ENCODE results near the gene FBXO41. TPM values are rescaled to one million over a fixed set of nuclear protein-coding genes. Genes with fewer than 3 reads are reported as not detected.
"Not testable (repeated sequence)": the region's sequence is repeated elsewhere in the genome, so short reads cannot be mapped to it uniquely, and the experiment has no call there.

FBXO41 gene
- total RNA-seq, 2 donors from 2014 or later: 2.4 to 2.5 TPM

DNA sequence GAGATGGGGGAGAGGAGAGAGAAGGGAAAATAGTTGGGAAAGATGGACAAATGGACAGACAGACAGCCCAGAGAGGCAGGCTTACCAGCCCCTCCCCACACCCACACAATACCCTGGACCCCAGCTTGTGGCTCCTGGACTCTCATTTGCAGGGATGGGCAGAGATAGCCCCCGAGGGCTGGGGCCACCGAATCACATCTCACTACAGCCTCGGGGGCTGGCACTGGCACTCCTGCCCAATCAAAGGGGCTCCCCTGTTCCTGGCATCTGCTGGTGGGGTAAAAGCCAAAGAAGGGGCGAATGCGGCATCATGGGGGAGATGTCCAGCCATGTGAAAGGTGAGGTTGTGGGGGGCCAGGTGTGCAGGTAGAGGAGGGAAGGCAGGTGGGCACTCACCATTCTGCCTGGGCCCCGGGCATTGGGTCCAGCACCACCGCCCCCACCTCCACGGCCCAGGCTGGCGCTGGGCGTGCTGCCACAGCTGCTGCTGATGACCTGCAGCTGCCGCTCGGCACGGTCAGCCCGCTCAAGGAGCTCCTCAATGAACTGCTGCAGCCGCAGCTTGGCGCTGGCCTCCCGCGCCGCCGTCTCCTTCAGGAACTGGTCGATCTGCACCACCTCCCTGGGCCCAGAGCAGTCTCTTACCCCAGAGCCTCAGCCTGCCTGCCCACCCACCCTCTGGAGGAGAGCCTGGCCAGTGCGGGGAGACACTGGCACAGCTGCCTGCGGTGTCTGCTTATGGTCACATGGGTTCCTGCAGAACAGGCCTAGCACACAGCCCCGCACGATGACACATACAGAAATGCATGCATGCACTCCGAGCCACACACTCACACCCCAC lies 18.0 kb downstream of the FBXO41 start:
- H3K9ac ChIP-seq (ENCODE audit: low read depth in 2 of 2, low read length in 2 of 2): no peak overlapping the region
- no peaks in the 10 kb centered on the region for H3K9me3 ChIP-seq
- H3K27me3 ChIP-seq: no peaks in the 10 kb centered on the region
- peaks cover 4% of the 10 kb centered on the region for H3K4me1 ChIP-seq
- H3K4me3 ChIP-seq: no peak overlapping the region
- TF ChIP-seq, protein P1, sequence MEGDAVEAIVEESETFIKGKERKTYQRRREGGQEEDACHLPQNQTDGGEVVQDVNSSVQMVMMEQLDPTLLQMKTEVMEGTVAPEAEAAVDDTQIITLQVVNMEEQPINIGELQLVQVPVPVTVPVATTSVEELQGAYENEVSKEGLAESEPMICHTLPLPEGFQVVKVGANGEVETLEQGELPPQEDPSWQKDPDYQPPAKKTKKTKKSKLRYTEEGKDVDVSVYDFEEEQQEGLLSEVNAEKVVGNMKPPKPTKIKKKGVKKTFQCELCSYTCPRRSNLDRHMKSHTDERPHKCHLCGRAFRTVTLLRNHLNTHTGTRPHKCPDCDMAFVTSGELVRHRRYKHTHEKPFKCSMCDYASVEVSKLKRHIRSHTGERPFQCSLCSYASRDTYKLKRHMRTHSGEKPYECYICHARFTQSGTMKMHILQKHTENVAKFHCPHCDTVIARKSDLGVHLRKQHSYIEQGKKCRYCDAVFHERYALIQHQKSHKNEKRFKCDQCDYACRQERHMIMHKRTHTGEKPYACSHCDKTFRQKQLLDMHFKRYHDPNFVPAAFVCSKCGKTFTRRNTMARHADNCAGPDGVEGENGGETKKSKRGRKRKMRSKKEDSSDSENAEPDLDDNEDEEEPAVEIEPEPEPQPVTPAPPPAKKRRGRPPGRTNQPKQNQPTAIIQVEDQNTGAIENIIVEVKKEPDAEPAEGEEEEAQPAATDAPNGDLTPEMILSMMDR (IDR thresholded peaks at IDR 0.05): no peak
- no peak overlapping the region for H3K27ac ChIP-seq
- no peak for DNase-seq
- intact Hi-C loops (cut with DNase I): no loop called here
- no peaks in the 10 kb centered on the region for H3K36me3 ChIP-seq

DNA sequence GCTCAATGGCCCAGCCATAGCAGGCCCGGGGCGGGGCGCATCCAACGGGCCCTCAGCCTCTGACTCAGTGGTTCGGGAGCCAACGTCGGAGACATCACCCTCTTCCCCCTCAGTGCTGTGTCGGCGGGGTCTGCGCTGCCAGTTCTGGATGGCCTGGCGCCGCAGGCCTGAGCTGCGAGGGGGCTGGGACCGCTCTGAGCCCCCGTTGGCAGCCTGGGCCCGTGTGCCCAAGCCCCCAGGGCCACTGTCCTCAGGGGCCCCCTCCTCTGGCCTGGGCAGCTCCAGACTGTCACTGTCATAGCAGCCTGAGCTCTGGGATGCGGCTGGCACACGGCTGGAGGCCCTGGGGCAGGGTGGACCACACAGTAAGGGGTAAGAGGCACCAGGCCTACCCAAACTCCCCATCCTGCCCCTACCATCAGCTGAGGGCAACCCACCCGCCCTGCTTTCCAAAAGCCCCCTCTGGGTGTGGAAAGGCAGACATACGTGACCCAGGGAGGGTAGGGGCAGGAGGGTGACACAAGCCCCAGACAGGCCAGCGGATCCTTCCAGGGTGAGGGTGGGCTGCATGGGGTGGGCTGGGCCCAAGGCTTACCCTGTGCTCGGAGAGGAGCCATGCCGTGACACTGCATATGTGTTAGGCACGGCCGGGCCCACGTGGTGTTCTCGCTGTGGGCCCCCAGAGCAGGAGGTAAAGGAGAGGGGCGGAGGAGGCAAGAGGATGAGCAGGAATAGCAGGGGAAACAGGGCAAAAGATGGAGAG lies 18.8 kb downstream of the FBXO41 start:
- H3K9me3 ChIP-seq: no peaks in the 10 kb centered on the region
- DNase-seq: no peak
- intact Hi-C loops (cut with DNase I): no loop called here
- peaks cover 4% of the 10 kb centered on the region for H3K4me1 ChIP-seq
- TF ChIP-seq, protein P1 (IDR thresholded peaks at IDR 0.05): no peak
- no peak overlapping the region for H3K9ac ChIP-seq (ENCODE audit: low read depth in 2 of 2, low read length in 2 of 2)
- H3K36me3 ChIP-seq: no peaks in the 10 kb centered on the region
- H3K4me3 ChIP-seq: no peak overlapping the region
- no peak overlapping the region for H3K27ac ChIP-seq
- H3K27me3 ChIP-seq: no peaks in the 10 kb centered on the region

DNA sequence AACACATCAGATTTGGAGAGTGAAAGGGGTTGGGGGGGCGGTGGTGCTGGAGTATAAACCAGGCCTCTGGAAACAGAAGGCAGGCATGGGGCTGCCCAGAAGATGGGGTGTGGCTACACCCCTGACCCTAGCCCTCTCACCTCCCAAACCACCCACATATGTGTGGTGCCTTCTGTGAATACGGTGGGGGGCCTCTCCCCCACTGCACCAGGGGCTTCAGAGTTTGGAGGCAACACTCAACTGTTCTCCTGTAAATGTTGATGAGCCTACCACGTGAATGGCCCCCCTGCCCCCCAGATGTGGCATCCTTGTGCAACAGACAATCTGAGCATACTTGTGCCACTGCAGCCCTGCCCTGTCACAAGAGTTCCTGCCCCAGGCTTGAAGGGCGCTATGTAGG lies 19.5 kb downstream of the FBXO41 start:
- no peaks in the 10 kb centered on the region for H3K27me3 ChIP-seq
- no peaks in the 10 kb centered on the region for H3K36me3 ChIP-seq
- H3K9ac ChIP-seq (ENCODE audit: low read depth in 2 of 2, low read length in 2 of 2): no peak overlapping the region
- H3K9me3 ChIP-seq: no peaks in the 10 kb centered on the region
- H3K27ac ChIP-seq: no peak overlapping the region
- H3K4me3 ChIP-seq: no peak overlapping the region
- TF ChIP-seq, protein P1 (IDR thresholded peaks at IDR 0.05): no peak
- intact Hi-C loops (cut with DNase I): no loop called here
- DNase-seq: no peak
- peaks cover 4% of the 10 kb centered on the region for H3K4me1 ChIP-seq

DNA sequence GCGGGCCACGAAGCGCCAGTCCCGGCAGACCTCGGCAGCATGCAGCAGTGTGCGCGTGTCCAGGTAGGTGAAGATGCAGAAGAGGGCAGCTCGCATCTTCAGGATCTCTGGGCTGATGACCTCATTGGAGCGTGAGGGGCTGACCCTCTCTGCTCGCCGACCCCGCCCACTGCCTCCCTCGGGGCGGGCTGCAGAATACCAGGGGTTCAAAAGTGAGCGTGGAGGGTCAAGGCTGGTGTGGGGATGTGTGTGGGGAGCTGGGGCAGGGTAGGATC lies 20.0 kb downstream of the FBXO41 start:
- Histone ChIP-seq H3K4me3 (no peak overlapping the region), H3K9me3 (no peaks in the 10 kb centered on the region), H3K9ac (ENCODE audit: low read depth in 2 of 2, low read length in 2 of 2) (no peak overlapping the region), H3K4me1 (peaks cover 4% of the 10 kb centered on the region), H3K36me3 (no peaks in the 10 kb centered on the region), H3K27ac (no peak overlapping the region), H3K27me3 (no peaks in the 10 kb centered on the region)
- intact Hi-C loops (cut with DNase I): no loop called here
- DNase-seq: no peak
- TF ChIP-seq, protein P1 (IDR thresholded peaks at IDR 0.05): no peak

DNA sequence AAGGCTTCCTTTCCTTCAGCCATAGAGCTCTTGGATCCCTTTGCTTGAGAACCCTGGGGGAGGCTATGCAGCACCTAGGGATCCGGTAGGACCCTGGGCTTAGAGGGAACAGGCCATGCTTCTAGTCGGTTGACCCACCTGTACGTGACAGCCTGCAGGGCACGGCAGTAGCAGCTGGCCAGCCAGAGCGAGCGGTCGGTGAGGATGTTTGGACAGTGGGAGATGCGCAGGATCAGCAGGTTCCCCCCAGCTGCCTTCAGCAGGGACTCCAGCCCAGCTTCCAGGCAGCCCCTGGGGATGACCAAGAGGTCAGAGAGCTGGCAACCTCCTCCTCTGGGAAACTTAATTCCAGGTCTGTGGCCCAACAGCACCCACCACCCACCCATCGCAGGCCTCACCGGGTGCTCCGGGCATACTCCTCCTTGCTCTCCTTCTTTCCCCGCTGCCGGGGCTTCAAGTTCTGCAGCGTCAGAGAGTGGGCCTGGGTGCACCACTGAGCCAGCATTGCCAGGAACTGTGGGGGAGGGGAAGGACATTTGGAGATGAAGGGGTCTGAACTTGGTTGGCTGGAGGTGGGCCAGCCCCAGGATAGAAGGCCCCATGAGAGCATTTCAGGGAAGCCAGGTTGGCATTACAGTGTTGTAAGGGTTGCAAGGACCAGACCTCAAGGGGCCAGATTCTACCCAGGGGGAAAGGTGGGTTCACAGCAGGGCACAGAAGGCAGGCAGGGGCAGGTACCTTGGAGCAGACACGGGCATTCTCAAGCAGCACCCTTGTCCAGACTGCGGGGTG lies 20.5 kb downstream of the FBXO41 start:
- H3K36me3 ChIP-seq: no peaks in the 10 kb centered on the region
- H3K27ac ChIP-seq: no peak overlapping the region
- TF ChIP-seq, protein P1 (IDR thresholded peaks at IDR 0.05): no peak
- DNase-seq: no peak
- H3K9me3 ChIP-seq: no peaks in the 10 kb centered on the region
- peaks cover under 1% of the 10 kb centered on the region for H3K4me1 ChIP-seq
- no peaks in the 10 kb centered on the region for H3K27me3 ChIP-seq
- intact Hi-C loops (cut with DNase I): no loop called here
- no peak overlapping the region for H3K4me3 ChIP-seq
- H3K9ac ChIP-seq (ENCODE audit: low read depth in 2 of 2, low read length in 2 of 2): no peak overlapping the region

DNA sequence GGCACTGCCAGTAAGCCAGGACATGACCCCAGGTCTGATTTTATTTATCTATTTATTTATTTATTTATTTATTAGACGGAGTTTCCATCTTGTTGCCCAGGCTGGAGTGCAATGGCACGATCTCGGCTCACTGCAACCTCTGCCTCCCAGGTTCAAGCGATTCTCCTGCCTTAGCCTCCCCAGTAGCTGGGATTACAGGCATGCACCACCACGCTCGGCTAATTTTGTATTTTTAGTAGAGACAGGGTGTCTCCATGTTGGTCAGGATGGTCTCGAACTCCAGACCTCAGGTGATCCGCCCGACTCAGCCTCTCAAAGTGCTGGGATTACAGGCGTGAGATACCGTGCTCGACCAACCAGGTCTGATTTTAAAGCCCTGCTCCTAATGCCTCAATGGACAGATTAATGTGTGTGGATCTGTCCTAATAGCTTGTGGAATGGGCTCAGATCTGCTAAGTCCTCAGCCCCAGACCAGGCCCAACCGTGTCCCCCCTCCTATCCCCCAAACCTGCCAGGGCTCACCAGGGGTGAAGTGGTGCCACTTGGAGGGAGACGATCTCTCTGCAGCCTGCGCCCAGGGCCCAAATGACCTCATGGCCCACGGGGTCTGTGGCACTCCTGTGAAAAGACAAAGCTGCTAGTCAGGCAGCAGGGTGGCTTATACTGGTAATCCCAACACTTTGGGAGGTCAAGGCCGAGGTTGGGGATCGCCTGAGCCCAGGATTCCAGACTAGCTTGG lies 21.4 kb downstream of the FBXO41 start:
- H3K4me1 ChIP-seq: not testable (repeated sequence)

More for the DNA sequence above, 21.4 kb downstream of the FBXO41 start:
- H3K27me3 ChIP-seq; H3K27ac ChIP-seq; DNase-seq; H3K4me3 ChIP-seq; intact Hi-C loops (cut with DNase I); H3K36me3 ChIP-seq; H3K9me3 ChIP-seq; H3K9ac ChIP-seq (ENCODE audit: low read depth in 2 of 2, low read length in 2 of 2): not testable (repeated sequence)
